GM23338 (cell line): ENCODE measurements around the gene SMIM44. TPM values are rescaled to one million over a fixed set of nuclear protein-coding genes. Genes with fewer than 3 reads are reported as not detected.

Experiments used
- ATAC-seq: fragments of 200-7000 bp; cut with Tn5 transposase; 3 replicates; pipeline ENCODE4 v1.9.1; 2020
- DNase-seq: peaks from one replicate; pipeline ENCODE4 v3.0.0-alpha.2; 2015; ENCODE audit warnings: low spot score
- H2AFZ ChIP-seq: fragments of 200-600 bp; sonication (generic); 2 replicates; pipeline ENCODE4 v1.8.0; 2016; ENCODE audit warnings: antibody characterized with exemption, mild to moderate bottlenecking, moderate library complexity
- H3F3A ChIP-seq: fragments of 200-600 bp; sonication (generic); replicated peaks from 2 replicates; pipeline ENCODE4 v1.8.0; 2017; ENCODE audit warnings: antibody characterized with exemption, mixed run types, low read depth
- H3K27ac ChIP-seq: fragments of 200-600 bp; sonication (generic); 2 replicates; pipeline ENCODE4 v1.6.1; 2016; ENCODE audit warnings: low read depth
- H3K27me3 ChIP-seq: fragments of 200-600 bp; sonication (generic); 2 replicates; pipeline ENCODE4 v1.8.0; 2016; ENCODE audit warnings: mild to moderate bottlenecking, mixed run types, moderate library complexity; ENCODE audit not compliant: insufficient read depth
- H3K36me3 ChIP-seq: fragments of 200-600 bp; sonication (generic); 2 replicates; pipeline ENCODE4 v1.8.0; 2016; ENCODE audit warnings: mild to moderate bottlenecking; ENCODE audit not compliant: insufficient read depth
- H3K4me1 ChIP-seq: fragments of 200-600 bp; sonication (generic); 2 replicates; pipeline ENCODE4 v1.8.0; 2016; ENCODE audit warnings: mild to moderate bottlenecking, moderate library complexity; ENCODE audit not compliant: insufficient read depth
- H3K4me2 ChIP-seq: fragments of 200-600 bp; sonication (generic); 2 replicates; pipeline ENCODE4 v1.7.1; 2017; ENCODE audit warnings: mixed run types
- H3K4me3 ChIP-seq: fragments of 200-600 bp; sonication (generic); 2 replicates; pipeline ENCODE4 v1.6.1; 2016; ENCODE audit warnings: mixed run types
- H3K79me2 ChIP-seq: fragments of 200-600 bp; sonication (generic); replicated peaks from 2 replicates; pipeline ENCODE4 v1.8.0; 2017; ENCODE audit warnings: mild to moderate bottlenecking; ENCODE audit not compliant: insufficient read depth
- H3K9me2 ChIP-seq: fragments of 200-600 bp; sonication (generic); 2 replicates; pipeline ENCODE4 v1.8.0; 2017; ENCODE audit not compliant: insufficient read depth
- H4K20me1 ChIP-seq: fragments of 200-600 bp; sonication (generic); replicated peaks from 2 replicates; pipeline ENCODE4 v1.8.0; 2017; ENCODE audit warnings: mild to moderate bottlenecking; ENCODE audit not compliant: insufficient read depth
- H3K27ac Mint-ChIP-seq: 2 replicates; pipeline ENCODE4 v1.8.0; 2020; ENCODE audit warnings: inconsistent platforms, mild to moderate bottlenecking, moderate library complexity, mixed read lengths
- H3K27me3 Mint-ChIP-seq: 3 replicates; pipeline ENCODE4 v1.8.0; 2022; ENCODE audit warnings: low read depth, mild to moderate bottlenecking, moderate library complexity, mixed read lengths, inconsistent platforms; ENCODE audit not compliant: insufficient read depth, poor library complexity
- H3K36me3 Mint-ChIP-seq: 3 replicates; pipeline ENCODE4 v1.8.0; 2021; ENCODE audit warnings: low read depth, mild to moderate bottlenecking, inconsistent platforms, moderate library complexity, mixed read lengths
- H3K4me1 Mint-ChIP-seq: 3 replicates; pipeline ENCODE4 v1.8.0; 2020; ENCODE audit warnings: mild to moderate bottlenecking, inconsistent platforms, mixed read lengths
- H3K4me3 Mint-ChIP-seq: 3 replicates; pipeline ENCODE4 v1.8.0; 2021; ENCODE audit warnings: moderate library complexity, mild to moderate bottlenecking, inconsistent platforms, mixed read lengths
- H3K9me3 Mint-ChIP-seq: 3 replicates; pipeline ENCODE4 v1.8.0; 2020; ENCODE audit warnings: moderate library complexity, mild to moderate bottlenecking, inconsistent platforms, mixed read lengths
- CREB1 ChIP-seq: fragments of 250-450 bp; sonication (Bioruptor Pico); IDR thresholded peaks from 2 replicates; pipeline ENCODE4 v1.5.0; 2020; ENCODE audit warnings: low read depth, mild to moderate bottlenecking, moderate library complexity
- EZH2 ChIP-seq: fragments of 200-600 bp; sonication (generic); IDR thresholded peaks from one replicate; pipeline ENCODE4 v1.8.0; 2017; ENCODE audit warnings: antibody characterized with exemption, mild to moderate bottlenecking, low read depth; ENCODE audit not compliant: unreplicated experiment
- EZH2phosphoT487 ChIP-seq: fragments of 200-600 bp; sonication (generic); IDR thresholded peaks from one replicate; pipeline ENCODE4 v1.8.1; 2018; ENCODE audit warnings: antibody characterized with exemption; ENCODE audit not compliant: unreplicated experiment
- JUNB ChIP-seq: IDR thresholded peaks from one replicate; pipeline ENCODE4 v1.6.1; 2016; ENCODE audit warnings: antibody characterized with exemption; ENCODE audit not compliant: unreplicated experiment
- NANOG ChIP-seq: IDR thresholded peaks from 2 replicates; pipeline ENCODE4 v1.6.1; 2016; ENCODE audit warnings: antibody characterized with exemption, borderline replicate concordance
- POLR2AphosphoS5 ChIP-seq: IDR thresholded peaks from 2 replicates; pipeline ENCODE4 v1.6.1; 2016; ENCODE audit warnings: antibody characterized with exemption, low read depth
- REST ChIP-seq: IDR thresholded peaks from one replicate; pipeline ENCODE4 v1.6.1; 2018; ENCODE audit warnings: antibody characterized with exemption; ENCODE audit not compliant: unreplicated experiment
- STAT1 ChIP-seq: IDR thresholded peaks from one replicate; pipeline ENCODE4 v1.6.1; 2016; ENCODE audit warnings: antibody characterized with exemption; ENCODE audit not compliant: unreplicated experiment
- ZNF114 ChIP-seq: fragments of 250-450 bp; sonication (Bioruptor Pico); IDR thresholded peaks from 2 replicates; pipeline ENCODE4 v1.5.0; 2020; ENCODE audit warnings: mild to moderate bottlenecking, moderate library complexity
- ZNF331 ChIP-seq: fragments of 250-450 bp; sonication (Bioruptor Pico); IDR thresholded peaks from 2 replicates; pipeline ENCODE4 v1.5.0; 2020; ENCODE audit warnings: low read depth, mild to moderate bottlenecking, moderate library complexity
- polyA plus RNA-seq: library from polyadenylated mRNA; unstranded; fragments of >200 nt; fragmentation: Nextera tagmentation; extraction: Ambion mirVana; gene quantifications from 2 replicates; pipeline ENCODE4 v1.2.1, GENCODE V29; 2016
- total RNA-seq: library from RNA; depleted of rRNA; stranded (reverse); fragments of >200 nt; shearing (Covaris generic); gene quantifications from 2 replicates; pipeline ENCODE4 v1.2.3, GENCODE V29; 2014
- TF ChIP-seq, protein P1 (sequence below), 2 experiments: fragments of 200-600 bp in 1 of 2; sonication (generic) in 1 of 2; conservative IDR thresholded peaks; 2 replicates each; pipeline versions ENCODE4 v1.5.1 to v1.6.1; 2016 to 2017; ENCODE audit warnings: antibody characterized with exemption in 2 of 2, low read depth in 2 of 2, mild to moderate bottlenecking in 2 of 2, moderate library complexity in 1 of 2
- TF ChIP-seq, protein P2 (sequence below): fragments of 250-450 bp; sonication (Bioruptor Pico); IDR thresholded peaks from 2 replicates; pipeline ENCODE4 v1.5.0; 2020; ENCODE audit warnings: mild to moderate bottlenecking, moderate library complexity
- TF ChIP-seq, protein P3 (sequence below): IDR thresholded peaks from 2 replicates; pipeline ENCODE4 v1.6.1; 2016; ENCODE audit warnings: antibody characterized with exemption

The SMIM44 gene
- total and polyA plus RNA-seq, 2 experiments from 2014 or later = not detected

DNA sequence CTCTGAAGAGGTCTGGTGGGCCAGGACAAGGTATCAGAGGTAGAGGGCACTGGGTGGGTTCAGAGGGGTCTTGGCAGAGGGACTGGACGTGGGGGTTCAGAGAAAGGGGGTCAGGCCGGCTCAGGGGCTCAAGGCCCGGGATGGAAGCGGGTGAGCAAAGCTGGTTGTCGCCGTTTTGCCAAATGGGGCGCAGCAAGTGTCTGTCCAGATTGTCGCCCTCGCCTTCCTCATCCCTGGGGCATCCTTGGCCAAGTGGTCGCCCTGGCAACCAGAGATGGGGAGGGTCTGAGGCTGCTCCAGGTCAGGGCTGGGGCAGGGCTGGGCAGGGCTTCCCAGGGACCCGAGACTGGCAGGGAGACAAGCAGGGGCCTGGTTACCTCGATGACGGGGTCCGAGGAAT lies 10.4 kb upstream of the SMIM44 start:
- ATAC-seq = peak; percentile 9; the same call in 1 of the 3 replicates
- Mint-ChIP-seq H3K9me3 (no peaks in the 10 kb centered on the region; the same call in 2 of the 3 replicates), H3K27ac (no peak overlapping the region), H3K4me3 (no peak overlapping the region), H3K36me3 (peaks cover 47% of the 10 kb centered on the region), H3K27me3 (peaks cover 8% of the 10 kb centered on the region), H3K4me1 (no peaks in the 10 kb centered on the region)
- no peak overlapping the region for H3K27ac ChIP-seq
- no peak overlapping the region for H2AFZ ChIP-seq
- 0 out of 2 replicates have a peak, but pooled peaks cover 4% of the 10 kb centered on the region for H3F3A ChIP-seq
- H3K79me2 ChIP-seq = peaks cover 11% of the 10 kb centered on the region
- H3K36me3 ChIP-seq = peaks cover 5% of the 10 kb centered on the region; the same call in 1 of the 2 replicates
- no peaks in the 10 kb centered on the region for H3K27me3 ChIP-seq
- H3K4me2 ChIP-seq = no peak overlapping the region
- DNase-seq = no peak
- no peak overlapping the region for H3K4me3 ChIP-seq
- H3K9me2 ChIP-seq = no peaks in the 10 kb centered on the region
- TF ChIP-seq ZNF114 (CRISPR knock-in tag) (no peak), ZNF331 (CRISPR knock-in tag) (no peak), REST (no peak), CREB1 (CRISPR knock-in tag) (no peak), EZH2phosphoT487 (no peak), POLR2AphosphoS5 (no peak), JUNB (no peak), NANOG (no peak), EZH2 (no peak), STAT1 (no peak)
- TF ChIP-seq, protein P1, sequence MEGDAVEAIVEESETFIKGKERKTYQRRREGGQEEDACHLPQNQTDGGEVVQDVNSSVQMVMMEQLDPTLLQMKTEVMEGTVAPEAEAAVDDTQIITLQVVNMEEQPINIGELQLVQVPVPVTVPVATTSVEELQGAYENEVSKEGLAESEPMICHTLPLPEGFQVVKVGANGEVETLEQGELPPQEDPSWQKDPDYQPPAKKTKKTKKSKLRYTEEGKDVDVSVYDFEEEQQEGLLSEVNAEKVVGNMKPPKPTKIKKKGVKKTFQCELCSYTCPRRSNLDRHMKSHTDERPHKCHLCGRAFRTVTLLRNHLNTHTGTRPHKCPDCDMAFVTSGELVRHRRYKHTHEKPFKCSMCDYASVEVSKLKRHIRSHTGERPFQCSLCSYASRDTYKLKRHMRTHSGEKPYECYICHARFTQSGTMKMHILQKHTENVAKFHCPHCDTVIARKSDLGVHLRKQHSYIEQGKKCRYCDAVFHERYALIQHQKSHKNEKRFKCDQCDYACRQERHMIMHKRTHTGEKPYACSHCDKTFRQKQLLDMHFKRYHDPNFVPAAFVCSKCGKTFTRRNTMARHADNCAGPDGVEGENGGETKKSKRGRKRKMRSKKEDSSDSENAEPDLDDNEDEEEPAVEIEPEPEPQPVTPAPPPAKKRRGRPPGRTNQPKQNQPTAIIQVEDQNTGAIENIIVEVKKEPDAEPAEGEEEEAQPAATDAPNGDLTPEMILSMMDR (conservative IDR thresholded peaks at IDR 0.05; ENCODE audit: low read depth in 2 of 2) = no peak
- TF ChIP-seq, protein P2, sequence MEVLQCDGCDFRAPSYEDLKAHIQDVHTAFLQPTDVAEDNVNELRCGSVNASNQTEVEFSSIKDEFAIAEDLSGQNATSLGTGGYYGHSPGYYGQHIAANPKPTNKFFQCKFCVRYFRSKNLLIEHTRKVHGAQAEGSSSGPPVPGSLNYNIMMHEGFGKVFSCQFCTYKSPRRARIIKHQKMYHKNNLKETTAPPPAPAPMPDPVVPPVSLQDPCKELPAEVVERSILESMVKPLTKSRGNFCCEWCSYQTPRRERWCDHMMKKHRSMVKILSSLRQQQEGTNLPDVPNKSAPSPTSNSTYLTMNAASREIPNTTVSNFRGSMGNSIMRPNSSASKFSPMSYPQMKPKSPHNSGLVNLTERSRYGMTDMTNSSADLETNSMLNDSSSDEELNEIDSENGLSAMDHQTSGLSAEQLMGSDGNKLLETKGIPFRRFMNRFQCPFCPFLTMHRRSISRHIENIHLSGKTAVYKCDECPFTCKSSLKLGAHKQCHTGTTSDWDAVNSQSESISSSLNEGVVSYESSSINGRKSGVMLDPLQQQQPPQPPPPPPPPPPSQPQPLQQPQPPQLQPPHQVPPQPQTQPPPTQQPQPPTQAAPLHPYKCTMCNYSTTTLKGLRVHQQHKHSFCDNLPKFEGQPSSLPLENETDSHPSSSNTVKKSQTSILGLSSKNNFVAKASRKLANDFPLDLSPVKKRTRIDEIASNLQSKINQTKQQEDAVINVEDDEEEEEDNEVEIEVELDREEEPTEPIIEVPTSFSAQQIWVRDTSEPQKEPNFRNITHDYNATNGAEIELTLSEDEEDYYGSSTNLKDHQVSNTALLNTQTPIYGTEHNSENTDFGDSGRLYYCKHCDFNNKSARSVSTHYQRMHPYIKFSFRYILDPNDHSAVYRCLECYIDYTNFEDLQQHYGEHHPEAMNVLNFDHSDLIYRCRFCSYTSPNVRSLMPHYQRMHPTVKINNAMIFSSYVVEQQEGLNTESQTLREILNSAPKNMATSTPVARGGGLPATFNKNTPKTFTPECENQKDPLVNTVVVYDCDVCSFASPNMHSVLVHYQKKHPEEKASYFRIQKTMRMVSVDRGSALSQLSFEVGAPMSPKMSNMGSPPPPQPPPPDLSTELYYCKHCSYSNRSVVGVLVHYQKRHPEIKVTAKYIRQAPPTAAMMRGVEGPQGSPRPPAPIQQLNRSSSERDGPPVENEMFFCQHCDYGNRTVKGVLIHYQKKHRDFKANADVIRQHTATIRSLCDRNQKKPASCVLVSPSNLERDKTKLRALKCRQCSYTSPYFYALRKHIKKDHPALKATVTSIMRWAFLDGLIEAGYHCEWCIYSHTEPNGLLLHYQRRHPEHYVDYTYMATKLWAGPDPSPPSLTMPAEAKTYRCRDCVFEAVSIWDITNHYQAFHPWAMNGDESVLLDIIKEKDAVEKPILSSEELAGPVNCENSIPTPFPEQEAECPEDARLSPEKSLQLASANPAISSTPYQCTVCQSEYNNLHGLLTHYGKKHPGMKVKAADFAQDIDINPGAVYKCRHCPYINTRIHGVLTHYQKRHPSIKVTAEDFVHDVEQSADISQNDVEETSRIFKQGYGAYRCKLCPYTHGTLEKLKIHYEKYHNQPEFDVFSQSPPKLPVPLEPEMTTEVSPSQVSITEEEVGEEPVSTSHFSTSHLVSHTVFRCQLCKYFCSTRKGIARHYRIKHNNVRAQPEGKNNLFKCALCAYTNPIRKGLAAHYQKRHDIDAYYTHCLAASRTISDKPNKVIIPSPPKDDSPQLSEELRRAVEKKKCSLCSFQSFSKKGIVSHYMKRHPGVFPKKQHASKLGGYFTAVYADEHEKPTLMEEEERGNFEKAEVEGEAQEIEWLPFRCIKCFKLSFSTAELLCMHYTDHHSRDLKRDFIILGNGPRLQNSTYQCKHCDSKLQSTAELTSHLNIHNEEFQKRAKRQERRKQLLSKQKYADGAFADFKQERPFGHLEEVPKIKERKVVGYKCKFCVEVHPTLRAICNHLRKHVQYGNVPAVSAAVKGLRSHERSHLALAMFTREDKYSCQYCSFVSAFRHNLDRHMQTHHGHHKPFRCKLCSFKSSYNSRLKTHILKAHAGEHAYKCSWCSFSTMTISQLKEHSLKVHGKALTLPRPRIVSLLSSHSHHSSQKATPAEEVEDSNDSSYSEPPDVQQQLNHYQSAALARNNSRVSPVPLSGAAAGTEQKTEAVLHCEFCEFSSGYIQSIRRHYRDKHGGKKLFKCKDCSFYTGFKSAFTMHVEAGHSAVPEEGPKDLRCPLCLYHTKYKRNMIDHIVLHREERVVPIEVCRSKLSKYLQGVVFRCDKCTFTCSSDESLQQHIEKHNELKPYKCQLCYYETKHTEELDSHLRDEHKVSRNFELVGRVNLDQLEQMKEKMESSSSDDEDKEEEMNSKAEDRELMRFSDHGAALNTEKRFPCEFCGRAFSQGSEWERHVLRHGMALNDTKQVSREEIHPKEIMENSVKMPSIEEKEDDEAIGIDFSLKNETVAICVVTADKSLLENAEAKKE (CRISPR knock-in tag) = no peak
- TF ChIP-seq, protein P3, sequence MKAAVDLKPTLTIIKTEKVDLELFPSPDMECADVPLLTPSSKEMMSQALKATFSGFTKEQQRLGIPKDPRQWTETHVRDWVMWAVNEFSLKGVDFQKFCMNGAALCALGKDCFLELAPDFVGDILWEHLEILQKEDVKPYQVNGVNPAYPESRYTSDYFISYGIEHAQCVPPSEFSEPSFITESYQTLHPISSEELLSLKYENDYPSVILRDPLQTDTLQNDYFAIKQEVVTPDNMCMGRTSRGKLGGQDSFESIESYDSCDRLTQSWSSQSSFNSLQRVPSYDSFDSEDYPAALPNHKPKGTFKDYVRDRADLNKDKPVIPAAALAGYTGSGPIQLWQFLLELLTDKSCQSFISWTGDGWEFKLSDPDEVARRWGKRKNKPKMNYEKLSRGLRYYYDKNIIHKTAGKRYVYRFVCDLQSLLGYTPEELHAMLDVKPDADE = no peak
- H3K4me1 ChIP-seq = no peaks in the 10 kb centered on the region
- H4K20me1 ChIP-seq = no peaks in the 10 kb centered on the region
